HEK293 (cell line): ENCODE data around the gene IMP3.

ENCODE experiments used
- BCL11B ChIP-seq: fragments of 450-650 bp; formaldehyde crosslinking; IDR thresholded peaks from 2 replicates; pipeline ENCODE4 v1.5.1; 2016; ENCODE audit warnings: low read depth, missing biosample characterization, missing genetic modification characterization
- FEZF1 ChIP-seq: fragments of 450-650 bp; formaldehyde crosslinking; IDR thresholded peaks from 2 replicates; pipeline ENCODE4 v1.5.1; 2016; ENCODE audit warnings: missing biosample characterization, missing genetic modification characterization
- HOXC10 ChIP-seq: sonication (generic); formaldehyde crosslinking; IDR thresholded peaks from 2 replicates; pipeline ENCODE4 v1.8.1; 2023; ENCODE audit warnings: mild to moderate bottlenecking, missing genetic modification reagents
- KLF9 ChIP-seq: fragments of 450-650 bp; formaldehyde crosslinking; IDR thresholded peaks from 2 replicates; pipeline ENCODE4 v1.5.1; 2016; ENCODE audit warnings: missing biosample characterization, missing genetic modification characterization, low read depth
- MZF1 ChIP-seq: fragments of 450-650 bp; formaldehyde crosslinking; IDR thresholded peaks from 2 replicates; pipeline ENCODE4 v1.5.1; 2017; ENCODE audit warnings: missing biosample characterization, missing genetic modification characterization, borderline replicate concordance
- PRDM1 ChIP-seq: fragments of 450-650 bp; formaldehyde crosslinking; IDR thresholded peaks from 2 replicates; pipeline ENCODE4; 2016; ENCODE audit warnings: missing biosample characterization, missing genetic modification characterization
- SP2 ChIP-seq: fragments of 450-650 bp; formaldehyde crosslinking; IDR thresholded peaks from 2 replicates; pipeline ENCODE4 v1.5.1; 2016; ENCODE audit warnings: missing biosample characterization, missing genetic modification characterization
- SP7 ChIP-seq: fragments of 450-650 bp; formaldehyde crosslinking; IDR thresholded peaks from 2 replicates; pipeline ENCODE4 v1.5.1; 2016; ENCODE audit warnings: missing biosample characterization, missing genetic modification characterization
- TCF7L2 ChIP-seq: IDR thresholded peaks from 2 replicates; pipeline ENCODE4 v1.6.1; 2011; ENCODE audit warnings: low read depth, mild to moderate bottlenecking, inconsistent platforms, low read length, moderate library complexity, borderline replicate concordance
- YY1 ChIP-seq: fragments of 450-650 bp; formaldehyde crosslinking; IDR thresholded peaks from 2 replicates; pipeline ENCODE4 v1.5.1; 2018; ENCODE audit warnings: missing biosample characterization, missing genetic modification characterization
- ZBTB21 ChIP-seq: fragments of 450-650 bp; formaldehyde crosslinking; IDR thresholded peaks from 2 replicates; pipeline ENCODE4 v1.5.1; 2017; ENCODE audit warnings: missing biosample characterization, missing genetic modification characterization
- ZBTB48 ChIP-seq: fragments of 450-650 bp; formaldehyde crosslinking; IDR thresholded peaks from 2 replicates; pipeline ENCODE4 v1.5.1; 2016; ENCODE audit warnings: missing biosample characterization, missing genetic modification characterization
- ZFP41 ChIP-seq: fragments of 450-650 bp; formaldehyde crosslinking; IDR thresholded peaks from 2 replicates; pipeline ENCODE4 v1.5.1; 2016; ENCODE audit warnings: missing biosample characterization, missing genetic modification characterization, borderline replicate concordance
- ZNF121 ChIP-seq: fragments of 450-650 bp; formaldehyde crosslinking; IDR thresholded peaks from 2 replicates; pipeline ENCODE4 v1.5.1; 2016; ENCODE audit warnings: missing biosample characterization, missing genetic modification characterization
- ZNF140 ChIP-seq: fragments of 450-650 bp; formaldehyde crosslinking; IDR thresholded peaks from 2 replicates; pipeline ENCODE4 v1.5.1; 2016; ENCODE audit warnings: missing biosample characterization, missing genetic modification characterization
- ZNF174 ChIP-seq: fragments of 450-650 bp; formaldehyde crosslinking; IDR thresholded peaks from 2 replicates; pipeline ENCODE4 v1.5.0; 2017; ENCODE audit warnings: missing biosample characterization, mild to moderate bottlenecking, missing genetic modification characterization
- ZNF175 ChIP-seq: fragments of 450-650 bp; formaldehyde crosslinking; IDR thresholded peaks from 2 replicates; pipeline ENCODE4 v1.5.1; 2016; ENCODE audit warnings: missing biosample characterization, missing genetic modification characterization
- ZNF324 ChIP-seq: fragments of 450-650 bp; formaldehyde crosslinking; IDR thresholded peaks from 2 replicates; pipeline ENCODE4 v1.5.1; 2016; ENCODE audit warnings: missing biosample characterization, missing genetic modification characterization
- ZNF423 ChIP-seq: fragments of 450-650 bp; formaldehyde crosslinking; IDR thresholded peaks from 2 replicates; pipeline ENCODE4 v1.5.1; 2016; ENCODE audit warnings: missing biosample characterization, missing genetic modification characterization
- ZNF514 ChIP-seq: fragments of 450-650 bp; formaldehyde crosslinking; IDR thresholded peaks from 2 replicates; pipeline ENCODE4 v1.5.1; 2016; ENCODE audit warnings: missing biosample characterization, missing genetic modification characterization
- ZNF529 ChIP-seq: fragments of 450-650 bp; formaldehyde crosslinking; IDR thresholded peaks from 2 replicates; pipeline ENCODE4 v1.5.1; 2017; ENCODE audit warnings: missing genetic modification characterization, missing biosample characterization; ENCODE audit not compliant: insufficient replicate concordance
- ZNF610 ChIP-seq: fragments of 450-650 bp; formaldehyde crosslinking; IDR thresholded peaks from 2 replicates; pipeline ENCODE4 v1.5.1; 2016; ENCODE audit warnings: missing biosample characterization, missing genetic modification characterization, borderline replicate concordance
- ZNF701 ChIP-seq: fragments of 450-650 bp; formaldehyde crosslinking; IDR thresholded peaks from 2 replicates; pipeline ENCODE4 v1.5.1; 2016; ENCODE audit warnings: missing biosample characterization, missing genetic modification characterization
- ZNF785 ChIP-seq: fragments of 450-650 bp; formaldehyde crosslinking; IDR thresholded peaks from 2 replicates; pipeline ENCODE4 v1.5.1; 2016; ENCODE audit warnings: missing biosample characterization, missing genetic modification characterization
- ZXDB ChIP-seq: fragments of 450-650 bp; formaldehyde crosslinking; IDR thresholded peaks from 2 replicates; pipeline ENCODE4 v1.5.1; 2016; ENCODE audit warnings: missing biosample characterization, missing genetic modification characterization
- TF ChIP-seq, protein P1 (sequence below): fragments of 450-650 bp; formaldehyde crosslinking; conservative IDR thresholded peaks from 2 replicates; pipeline ENCODE4 v1.5.1; 2016; ENCODE audit warnings: low read depth, missing biosample characterization, missing genetic modification characterization
- TF ChIP-seq, protein P2 (sequence below): fragments of 450-650 bp; formaldehyde crosslinking; IDR thresholded peaks from 2 replicates; pipeline ENCODE4 v1.5.1; 2017; ENCODE audit warnings: missing biosample characterization, missing genetic modification characterization
- TF ChIP-seq, protein P3 (sequence below): fragments of 450-650 bp; formaldehyde crosslinking; IDR thresholded peaks from 2 replicates; pipeline ENCODE4 v1.5.1; 2016; ENCODE audit warnings: missing biosample characterization, missing genetic modification characterization
- TF ChIP-seq, protein P4 (sequence below): fragments of 450-650 bp; formaldehyde crosslinking; IDR thresholded peaks from 2 replicates; pipeline ENCODE4 v1.5.1; 2016; ENCODE audit warnings: missing biosample characterization, missing genetic modification characterization
- TF ChIP-seq, protein P5 (sequence below): fragments of 450-650 bp; formaldehyde crosslinking; IDR thresholded peaks from 2 replicates; pipeline ENCODE4 v1.5.1; 2016; ENCODE audit warnings: missing biosample characterization, missing genetic modification characterization
- TF ChIP-seq, protein P6 (sequence below): fragments of 450-650 bp; formaldehyde crosslinking; IDR thresholded peaks from 2 replicates; pipeline ENCODE4 v1.5.1; 2017; ENCODE audit warnings: missing biosample characterization, missing genetic modification characterization

The IMP3 gene

DNA sequence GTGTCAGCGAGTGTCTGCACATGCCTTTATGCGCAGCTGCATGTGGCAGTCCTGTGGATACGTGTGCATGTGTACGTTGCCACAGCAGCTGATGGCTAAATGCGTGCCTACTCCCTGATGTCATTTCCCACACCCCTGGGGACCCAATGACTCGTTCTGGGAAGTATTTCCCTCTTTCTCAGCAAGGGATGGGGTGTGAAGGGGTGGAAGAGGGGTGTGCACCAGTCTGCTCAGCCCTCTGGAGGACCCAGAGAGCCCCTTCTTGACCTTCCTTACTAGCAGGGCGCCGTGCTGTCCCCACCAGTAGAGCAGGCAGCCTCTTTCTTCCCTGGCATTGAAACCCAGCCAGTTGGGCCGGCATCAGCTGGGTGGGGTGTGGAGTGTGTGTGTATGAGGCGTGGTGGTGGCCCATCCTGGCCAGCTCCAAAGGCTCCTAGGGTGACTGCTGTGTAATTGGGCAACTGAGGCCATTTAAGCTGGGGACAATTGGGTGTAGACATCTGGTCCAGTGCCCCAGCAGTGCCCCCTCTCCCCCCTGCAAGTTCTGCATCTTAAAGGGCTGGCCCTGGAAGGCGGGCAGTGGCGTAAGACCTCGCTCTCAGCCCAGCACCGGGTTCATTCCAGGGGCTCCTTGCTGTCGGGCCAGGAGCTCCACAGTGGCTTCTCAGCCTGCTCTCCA lies 26.9 kb upstream of the IMP3 start (continued):
- TF ChIP-seq, protein P1, sequence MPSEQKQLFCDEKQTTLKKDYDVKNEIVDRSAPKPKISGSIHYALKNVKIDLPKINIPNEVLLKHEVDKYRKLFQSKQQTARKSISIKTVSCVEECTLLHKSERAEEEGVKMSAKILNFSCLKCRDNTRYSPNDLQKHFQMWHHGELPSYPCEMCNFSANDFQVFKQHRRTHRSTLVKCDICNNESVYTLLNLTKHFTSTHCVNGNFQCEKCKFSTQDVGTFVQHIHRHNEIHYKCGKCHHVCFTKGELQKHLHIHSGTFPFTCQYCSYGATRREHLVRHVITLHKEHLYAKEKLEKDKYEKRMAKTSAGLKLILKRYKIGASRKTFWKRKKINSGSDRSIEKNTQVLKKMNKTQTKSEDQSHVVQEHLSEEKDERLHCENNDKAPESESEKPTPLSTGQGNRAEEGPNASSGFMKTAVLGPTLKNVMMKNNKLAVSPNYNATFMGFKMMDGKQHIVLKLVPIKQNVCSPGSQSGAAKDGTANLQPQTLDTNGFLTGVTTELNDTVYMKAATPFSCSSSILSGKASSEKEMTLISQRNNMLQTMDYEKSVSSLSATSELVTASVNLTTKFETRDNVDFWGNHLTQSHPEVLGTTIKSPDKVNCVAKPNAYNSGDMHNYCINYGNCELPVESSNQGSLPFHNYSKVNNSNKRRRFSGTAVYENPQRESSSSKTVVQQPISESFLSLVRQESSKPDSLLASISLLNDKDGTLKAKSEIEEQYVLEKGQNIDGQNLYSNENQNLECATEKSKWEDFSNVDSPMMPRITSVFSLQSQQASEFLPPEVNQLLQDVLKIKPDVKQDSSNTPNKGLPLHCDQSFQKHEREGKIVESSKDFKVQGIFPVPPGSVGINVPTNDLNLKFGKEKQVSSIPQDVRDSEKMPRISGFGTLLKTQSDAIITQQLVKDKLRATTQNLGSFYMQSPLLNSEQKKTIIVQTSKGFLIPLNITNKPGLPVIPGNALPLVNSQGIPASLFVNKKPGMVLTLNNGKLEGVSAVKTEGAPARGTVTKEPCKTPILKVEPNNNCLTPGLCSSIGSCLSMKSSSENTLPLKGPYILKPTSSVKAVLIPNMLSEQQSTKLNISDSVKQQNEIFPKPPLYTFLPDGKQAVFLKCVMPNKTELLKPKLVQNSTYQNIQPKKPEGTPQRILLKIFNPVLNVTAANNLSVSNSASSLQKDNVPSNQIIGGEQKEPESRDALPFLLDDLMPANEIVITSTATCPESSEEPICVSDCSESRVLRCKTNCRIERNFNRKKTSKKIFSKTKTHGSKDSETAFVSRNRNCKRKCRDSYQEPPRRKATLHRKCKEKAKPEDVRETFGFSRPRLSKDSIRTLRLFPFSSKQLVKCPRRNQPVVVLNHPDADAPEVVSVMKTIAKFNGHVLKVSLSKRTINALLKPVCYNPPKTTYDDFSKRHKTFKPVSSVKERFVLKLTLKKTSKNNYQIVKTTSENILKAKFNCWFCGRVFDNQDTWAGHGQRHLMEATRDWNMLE (tag by site-specific recombination), result no peak
- TF ChIP-seq ZNF610 (tag by site-specific recombination), result no peak
- TF ChIP-seq HOXC10 (CRISPR knock-in tag), result no peak
- TF ChIP-seq ZFP41, result no peak
- 0 out of 2 replicates have a peak, but pooled peaks have one; percentile 4 for TF ChIP-seq SP2 (tag by site-specific recombination)
- no peak for TF ChIP-seq ZNF785
- no peak for TF ChIP-seq ZXDB (tag by site-specific recombination)
- no peak for TF ChIP-seq ZNF175 (tag by site-specific recombination)
- no peak for TF ChIP-seq TCF7L2
- no peak for TF ChIP-seq ZBTB48
- TF ChIP-seq MZF1 (tag by site-specific recombination), result no peak
- no peak for TF ChIP-seq ZNF121 (tag by site-specific recombination)
- TF ChIP-seq ZNF140, result no peak
- TF ChIP-seq ZNF514, result no peak
- no peak for TF ChIP-seq ZNF324 (tag by site-specific recombination)
- no peak for TF ChIP-seq FEZF1 (tag by site-specific recombination)
- TF ChIP-seq, protein P2, sequence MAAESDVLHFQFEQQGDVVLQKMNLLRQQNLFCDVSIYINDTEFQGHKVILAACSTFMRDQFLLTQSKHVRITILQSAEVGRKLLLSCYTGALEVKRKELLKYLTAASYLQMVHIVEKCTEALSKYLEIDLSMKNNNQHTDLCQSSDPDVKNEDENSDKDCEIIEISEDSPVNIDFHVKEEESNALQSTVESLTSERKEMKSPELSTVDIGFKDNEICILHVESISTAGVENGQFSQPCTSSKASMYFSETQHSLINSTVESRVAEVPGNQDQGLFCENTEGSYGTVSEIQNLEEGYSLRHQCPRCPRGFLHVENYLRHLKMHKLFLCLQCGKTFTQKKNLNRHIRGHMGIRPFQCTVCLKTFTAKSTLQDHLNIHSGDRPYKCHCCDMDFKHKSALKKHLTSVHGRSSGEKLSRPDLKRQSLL (tag by site-specific recombination), result no peak
- no peak for TF ChIP-seq ZNF174 (tag by site-specific recombination)
- no peak for TF ChIP-seq ZNF529
- TF ChIP-seq ZBTB21 (tag by site-specific recombination), result peak; percentile 66
- TF ChIP-seq, protein P3, sequence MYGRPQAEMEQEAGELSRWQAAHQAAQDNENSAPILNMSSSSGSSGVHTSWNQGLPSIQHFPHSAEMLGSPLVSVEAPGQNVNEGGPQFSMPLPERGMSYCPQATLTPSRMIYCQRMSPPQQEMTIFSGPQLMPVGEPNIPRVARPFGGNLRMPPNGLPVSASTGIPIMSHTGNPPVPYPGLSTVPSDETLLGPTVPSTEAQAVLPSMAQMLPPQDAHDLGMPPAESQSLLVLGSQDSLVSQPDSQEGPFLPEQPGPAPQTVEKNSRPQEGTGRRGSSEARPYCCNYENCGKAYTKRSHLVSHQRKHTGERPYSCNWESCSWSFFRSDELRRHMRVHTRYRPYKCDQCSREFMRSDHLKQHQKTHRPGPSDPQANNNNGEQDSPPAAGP (tag by site-specific recombination), result peak; percentile 95
- 0 out of 2 replicates have a peak, but pooled peaks have one; percentile 42 for TF ChIP-seq SP7
- no peak for TF ChIP-seq ZNF701 (tag by site-specific recombination)
- TF ChIP-seq, protein P4, sequence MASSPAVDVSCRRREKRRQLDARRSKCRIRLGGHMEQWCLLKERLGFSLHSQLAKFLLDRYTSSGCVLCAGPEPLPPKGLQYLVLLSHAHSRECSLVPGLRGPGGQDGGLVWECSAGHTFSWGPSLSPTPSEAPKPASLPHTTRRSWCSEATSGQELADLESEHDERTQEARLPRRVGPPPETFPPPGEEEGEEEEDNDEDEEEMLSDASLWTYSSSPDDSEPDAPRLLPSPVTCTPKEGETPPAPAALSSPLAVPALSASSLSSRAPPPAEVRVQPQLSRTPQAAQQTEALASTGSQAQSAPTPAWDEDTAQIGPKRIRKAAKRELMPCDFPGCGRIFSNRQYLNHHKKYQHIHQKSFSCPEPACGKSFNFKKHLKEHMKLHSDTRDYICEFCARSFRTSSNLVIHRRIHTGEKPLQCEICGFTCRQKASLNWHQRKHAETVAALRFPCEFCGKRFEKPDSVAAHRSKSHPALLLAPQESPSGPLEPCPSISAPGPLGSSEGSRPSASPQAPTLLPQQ (tag by site-specific recombination), result peak; percentile 50; the same call in 1 of the 2 replicates
- no peak for TF ChIP-seq ZNF423 (tag by site-specific recombination)
- TF ChIP-seq BCL11B, result no peak
- TF ChIP-seq PRDM1 (tag by site-specific recombination), result no peak
- no peak for TF ChIP-seq KLF9
- TF ChIP-seq, protein P5, sequence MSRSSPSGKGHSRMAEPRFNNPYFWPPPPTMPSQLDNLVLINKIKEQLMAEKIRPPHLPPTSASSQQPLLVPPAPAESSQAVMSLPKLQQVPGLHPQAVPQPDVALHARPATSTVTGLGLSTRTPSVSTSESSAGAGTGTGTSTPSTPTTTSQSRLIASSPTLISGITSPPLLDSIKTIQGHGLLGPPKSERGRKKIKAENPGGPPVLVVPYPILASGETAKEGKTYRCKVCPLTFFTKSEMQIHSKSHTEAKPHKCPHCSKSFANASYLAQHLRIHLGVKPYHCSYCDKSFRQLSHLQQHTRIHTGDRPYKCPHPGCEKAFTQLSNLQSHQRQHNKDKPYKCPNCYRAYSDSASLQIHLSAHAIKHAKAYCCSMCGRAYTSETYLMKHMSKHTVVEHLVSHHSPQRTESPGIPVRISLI, result no peak
- TF ChIP-seq, protein P6, sequence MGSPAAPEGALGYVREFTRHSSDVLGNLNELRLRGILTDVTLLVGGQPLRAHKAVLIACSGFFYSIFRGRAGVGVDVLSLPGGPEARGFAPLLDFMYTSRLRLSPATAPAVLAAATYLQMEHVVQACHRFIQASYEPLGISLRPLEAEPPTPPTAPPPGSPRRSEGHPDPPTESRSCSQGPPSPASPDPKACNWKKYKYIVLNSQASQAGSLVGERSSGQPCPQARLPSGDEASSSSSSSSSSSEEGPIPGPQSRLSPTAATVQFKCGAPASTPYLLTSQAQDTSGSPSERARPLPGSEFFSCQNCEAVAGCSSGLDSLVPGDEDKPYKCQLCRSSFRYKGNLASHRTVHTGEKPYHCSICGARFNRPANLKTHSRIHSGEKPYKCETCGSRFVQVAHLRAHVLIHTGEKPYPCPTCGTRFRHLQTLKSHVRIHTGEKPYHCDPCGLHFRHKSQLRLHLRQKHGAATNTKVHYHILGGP (tag by site-specific recombination), result no peak
- no peak for TF ChIP-seq YY1 (tag by site-specific recombination)
